ENCODE results near the gene RAMACL. TPM values are rescaled to one million over a fixed set of nuclear protein-coding genes. Genes with fewer than 3 reads are reported as not detected.

Gene RAMACL
- total and polyA plus RNA-seq, 2 of the 13 experiments (the other 11 are each of a cell fraction or from before 2014, with no cell fraction given) = 0.09 to 0.29 TPM

DNA sequence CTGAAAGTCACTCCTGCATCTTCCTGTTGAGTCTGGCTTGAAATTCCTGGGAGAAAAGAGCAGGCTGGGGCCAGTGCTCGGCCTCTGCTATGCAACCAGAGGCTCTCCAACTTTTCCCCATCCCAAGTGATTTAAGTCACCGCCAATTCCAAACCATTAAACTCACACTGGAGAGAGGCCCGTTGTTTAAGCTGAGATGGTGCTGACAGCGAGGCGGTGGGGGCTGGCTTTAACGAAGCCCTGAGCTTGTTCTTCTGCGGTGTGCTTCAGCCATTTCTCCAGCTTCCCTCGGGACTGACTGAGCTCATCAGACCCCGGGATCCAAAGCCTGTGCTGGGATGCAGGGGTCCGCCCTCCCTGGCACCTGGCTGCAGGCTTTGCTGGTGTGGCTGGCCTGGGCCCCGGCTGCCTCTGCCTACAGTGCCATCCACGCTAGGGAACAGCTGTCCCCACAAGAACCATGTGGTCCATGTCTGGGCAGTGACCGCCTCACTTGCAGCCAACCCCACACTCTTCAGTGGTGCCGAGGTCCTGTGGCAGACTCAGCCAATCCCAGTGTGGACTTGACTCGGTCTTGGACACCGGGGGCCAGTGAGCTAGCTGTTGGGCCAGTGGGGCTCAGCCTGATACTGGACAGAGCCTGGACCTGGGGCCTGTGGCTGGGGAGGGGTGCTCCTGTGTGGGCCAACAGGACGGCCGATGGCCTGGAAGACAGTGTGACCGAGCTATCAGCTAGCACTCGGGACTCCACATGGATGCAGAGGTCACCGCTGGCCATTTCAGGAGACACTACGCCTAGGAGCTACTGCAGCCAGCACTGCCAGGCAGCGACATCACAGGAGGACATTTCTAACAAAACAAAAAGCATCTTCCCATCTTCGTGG, 21.2 kb downstream of the RAMACL start:
- Histone ChIP-seq H3K27ac (ENCODE audit: extremely low read length, insufficient read depth, low read length) (no peak overlapping the region), H3K4me3 (replicated peaks in 1 of 3; ENCODE audit: insufficient read depth in 1 of 3, low read depth in 2 of 3, low read length in 3 of 3) (no peak overlapping the region), H3K4me1 (ENCODE audit: insufficient read depth, low read length) (no peaks in the 10 kb centered on the region), H3K9me3 (ENCODE audit: low read length) (no peaks in the 10 kb centered on the region), H4K20me1 (ENCODE audit: insufficient read depth, low read length) (no peaks in the 10 kb centered on the region; the same call in 1 of the 2 replicates), H3K79me2 (ENCODE audit: insufficient read depth, low read length) (no peaks in the 10 kb centered on the region), H3K9ac (ENCODE audit: insufficient read depth, low read depth, low read length) (no peak overlapping the region), H3K36me3 (replicated peaks in 1 of 2; ENCODE audit: control insufficient read depth in 1 of 2, insufficient read depth in 2 of 2, low read length in 2 of 2) (no peaks in the 10 kb centered on the region), H2AFZ (ENCODE audit: low read length) (no peak overlapping the region), H3K27me3 (ENCODE audit: control insufficient read depth in 1 of 2, insufficient read depth in 2 of 2, low read length in 2 of 2) (peaks cover 17 to 84% of the 10 kb centered on the region in 2 experiments; a peak in 3 of 5 replicates), H3K4me2 (ENCODE audit: low read depth, low read length) (no peak overlapping the region)
- BruUV-seq (replicated peaks) = no TSS peak
- FAIRE-seq (no peak), ATAC-seq (no peak), DNase-seq (ENCODE audit: low spot score) (no peak)
- ChIA-PET CTCF (ENCODE audit: low intra/inter-chr PET ratio, low total read pairs) (no interaction called here), POLR2A (interaction anchor here (0.6 kb wide), 1 partner anchor 371 kb away, joined by 3 read pairs; no protein-coding TSS in a partner anchor)
- TF ChIP-seq ZNF510 (CRISPR knock-in tag; IDR thresholded peaks at IDR 0.05; ENCODE audit: low read depth) = no peak
- in situ Hi-C loops (cut with HindIII; ENCODE audit: extremely low pct_ligation_motif_present, low pct_unique_long_range_greater_than_20kb) = no loop called here
- WGBS (ENCODE audit: low lambda C conversion rate) = 26% methylated on average over 20 of the region's 24 CpGs
- intact Hi-C loops (cut with micrococcal nuclease; ENCODE audit: unreplicated experiment) = no loop called here

DNA sequence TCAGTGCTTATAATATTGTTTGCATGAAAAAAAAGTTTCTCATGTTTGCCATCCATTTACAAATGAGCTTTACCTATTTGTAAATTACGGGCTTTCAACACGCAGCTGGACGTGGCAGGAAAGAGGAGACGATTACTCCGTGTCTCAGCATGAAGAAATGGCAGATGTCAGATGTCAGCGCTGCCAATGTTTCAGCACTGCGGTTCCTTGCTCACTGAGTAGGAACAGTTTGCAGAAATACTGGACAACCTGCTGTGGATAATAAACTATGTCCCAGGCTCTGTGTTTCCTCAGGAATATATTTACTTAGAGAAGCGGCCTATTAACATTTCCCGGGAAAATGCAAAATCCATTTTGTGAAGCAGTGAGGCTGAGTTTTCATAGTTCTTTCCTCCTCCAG, 22.7 kb downstream of the RAMACL start:
- Histone ChIP-seq H3K27ac (ENCODE audit: extremely low read length, insufficient read depth, low read length) (no peak overlapping the region), H2AFZ (ENCODE audit: low read length) (no peak overlapping the region), H3K27me3 (ENCODE audit: control insufficient read depth in 1 of 2, insufficient read depth in 2 of 2, low read length in 2 of 2) (peaks cover 17 to 75% of the 10 kb centered on the region in 2 experiments; a peak in 3 of 5 replicates), H3K79me2 (ENCODE audit: insufficient read depth, low read length) (no peaks in the 10 kb centered on the region), H3K4me2 (ENCODE audit: low read depth, low read length) (no peak overlapping the region), H4K20me1 (ENCODE audit: insufficient read depth, low read length) (no peaks in the 10 kb centered on the region; the same call in 1 of the 2 replicates), H3K9me3 (ENCODE audit: low read length) (no peaks in the 10 kb centered on the region), H3K4me3 (replicated peaks in 1 of 3; ENCODE audit: insufficient read depth in 1 of 3, low read depth in 2 of 3, low read length in 3 of 3) (no peak overlapping the region), H3K9ac (ENCODE audit: insufficient read depth, low read depth, low read length) (no peak overlapping the region), H3K36me3 (replicated peaks in 1 of 2; ENCODE audit: control insufficient read depth in 1 of 2, insufficient read depth in 2 of 2, low read length in 2 of 2) (no peaks in the 10 kb centered on the region), H3K4me1 (ENCODE audit: insufficient read depth, low read length) (no peaks in the 10 kb centered on the region)
- intact Hi-C loops (cut with micrococcal nuclease; ENCODE audit: unreplicated experiment) = no loop called here
- no peak for FAIRE-seq
- WGBS (ENCODE audit: low lambda C conversion rate) = 46% methylated on average over 9 of the region's 9 CpGs
- in situ Hi-C loops (cut with HindIII; ENCODE audit: extremely low pct_ligation_motif_present, low pct_unique_long_range_greater_than_20kb) = no loop called here
- ChIA-PET CTCF (ENCODE audit: low intra/inter-chr PET ratio, low total read pairs) (no interaction called here), POLR2A (no interaction called here)
- ATAC-seq = no peak
- no peak for DNase-seq (ENCODE audit: low spot score)
- no TSS peak for BruUV-seq (replicated peaks)
- TF ChIP-seq KDM5B (CRISPR knock-in tag; IDR thresholded peaks at IDR 0.05; ENCODE audit: borderline replicate concordance) = no peak
- TF ChIP-seq ZNF496 (CRISPR knock-in tag; IDR thresholded peaks at IDR 0.05; ENCODE audit: insufficient replicate concordance) = no peak
- TF ChIP-seq KLF11 (CRISPR knock-in tag; IDR thresholded peaks at IDR 0.05) = no peak
- no peak for TF ChIP-seq NFKBIZ (CRISPR knock-in tag; IDR thresholded peaks at IDR 0.05)
- TF ChIP-seq, protein P1, sequence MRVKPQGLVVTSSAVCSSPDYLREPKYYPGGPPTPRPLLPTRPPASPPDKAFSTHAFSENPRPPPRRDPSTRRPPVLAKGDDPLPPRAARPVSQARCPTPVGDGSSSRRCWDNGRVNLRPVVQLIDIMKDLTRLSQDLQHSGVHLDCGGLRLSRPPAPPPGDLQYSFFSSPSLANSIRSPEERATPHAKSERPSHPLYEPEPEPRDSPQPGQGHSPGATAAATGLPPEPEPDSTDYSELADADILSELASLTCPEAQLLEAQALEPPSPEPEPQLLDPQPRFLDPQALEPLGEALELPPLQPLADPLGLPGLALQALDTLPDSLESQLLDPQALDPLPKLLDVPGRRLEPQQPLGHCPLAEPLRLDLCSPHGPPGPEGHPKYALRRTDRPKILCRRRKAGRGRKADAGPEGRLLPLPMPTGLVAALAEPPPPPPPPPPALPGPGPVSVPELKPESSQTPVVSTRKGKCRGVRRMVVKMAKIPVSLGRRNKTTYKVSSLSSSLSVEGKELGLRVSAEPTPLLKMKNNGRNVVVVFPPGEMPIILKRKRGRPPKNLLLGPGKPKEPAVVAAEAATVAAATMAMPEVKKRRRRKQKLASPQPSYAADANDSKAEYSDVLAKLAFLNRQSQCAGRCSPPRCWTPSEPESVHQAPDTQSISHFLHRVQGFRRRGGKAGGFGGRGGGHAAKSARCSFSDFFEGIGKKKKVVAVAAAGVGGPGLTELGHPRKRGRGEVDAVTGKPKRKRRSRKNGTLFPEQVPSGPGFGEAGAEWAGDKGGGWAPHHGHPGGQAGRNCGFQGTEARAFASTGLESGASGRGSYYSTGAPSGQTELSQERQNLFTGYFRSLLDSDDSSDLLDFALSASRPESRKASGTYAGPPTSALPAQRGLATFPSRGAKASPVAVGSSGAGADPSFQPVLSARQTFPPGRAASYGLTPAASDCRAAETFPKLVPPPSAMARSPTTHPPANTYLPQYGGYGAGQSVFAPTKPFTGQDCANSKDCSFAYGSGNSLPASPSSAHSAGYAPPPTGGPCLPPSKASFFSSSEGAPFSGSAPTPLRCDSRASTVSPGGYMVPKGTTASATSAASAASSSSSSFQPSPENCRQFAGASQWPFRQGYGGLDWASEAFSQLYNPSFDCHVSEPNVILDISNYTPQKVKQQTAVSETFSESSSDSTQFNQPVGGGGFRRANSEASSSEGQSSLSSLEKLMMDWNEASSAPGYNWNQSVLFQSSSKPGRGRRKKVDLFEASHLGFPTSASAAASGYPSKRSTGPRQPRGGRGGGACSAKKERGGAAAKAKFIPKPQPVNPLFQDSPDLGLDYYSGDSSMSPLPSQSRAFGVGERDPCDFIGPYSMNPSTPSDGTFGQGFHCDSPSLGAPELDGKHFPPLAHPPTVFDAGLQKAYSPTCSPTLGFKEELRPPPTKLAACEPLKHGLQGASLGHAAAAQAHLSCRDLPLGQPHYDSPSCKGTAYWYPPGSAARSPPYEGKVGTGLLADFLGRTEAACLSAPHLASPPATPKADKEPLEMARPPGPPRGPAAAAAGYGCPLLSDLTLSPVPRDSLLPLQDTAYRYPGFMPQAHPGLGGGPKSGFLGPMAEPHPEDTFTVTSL (CRISPR knock-in tag; IDR thresholded peaks at IDR 0.05; ENCODE audit: borderline replicate concordance) = no peak
- no peak for TF ChIP-seq KDM4B (CRISPR knock-in tag; IDR thresholded peaks at IDR 0.05)
- no peak for TF ChIP-seq ZNF672 (CRISPR knock-in tag; IDR thresholded peaks at IDR 0.05)
- no peak for TF ChIP-seq MYC (CRISPR knock-in tag; IDR thresholded peaks at IDR 0.05; ENCODE audit: borderline replicate concordance)
- TF ChIP-seq SP2 (CRISPR knock-in tag; IDR thresholded peaks at IDR 0.05) = no peak
- no peak for TF ChIP-seq ZNF256 (CRISPR knock-in tag; conservative IDR thresholded peaks at IDR 0.05)
- no peak for TF ChIP-seq CENPT (CRISPR knock-in tag; IDR thresholded peaks at IDR 0.05; ENCODE audit: low read depth)

Data from HepG2 (cell line).